GM12878 (cell line): Measurements from ENCODE around the gene MYO1D. TPM values are rescaled to one million over a fixed set of nuclear protein-coding genes. Genes with fewer than 3 reads are reported as not detected.

Experiments used
- ATF3 ChIP-seq: IDR thresholded peaks from 2 replicates; pipeline ENCODE4 v1.6.1; 2011; ENCODE audit warnings: low read depth, mild to moderate bottlenecking, low read length, moderate library complexity, borderline replicate concordance; ENCODE audit errors: extremely low read depth
- CBX3 ChIP-seq: fragments of 200-600 bp; sonication (generic); IDR thresholded peaks from 2 replicates; pipeline ENCODE4 v1.6.1; 2016; ENCODE audit warnings: low read depth, borderline replicate concordance
- CHD4 ChIP-seq: fragments of 200-600 bp; sonication (generic); IDR thresholded peaks from 2 replicates; pipeline ENCODE4 v1.6.1; 2016; ENCODE audit warnings: mild to moderate bottlenecking
- EGR1 ChIP-seq, 2 experiments: IDR thresholded peaks; 1 replicate in 1 of 2; 2 replicates in 1 of 2; pipeline ENCODE4 v1.6.1; 2011 to 2012; ENCODE audit warnings: low read depth in 2 of 2, low read length in 2 of 2, borderline replicate concordance in 1 of 2, mild to moderate bottlenecking in 1 of 2, moderate library complexity in 1 of 2
- MXI1 ChIP-seq: fragments of 150-350 bp; IDR thresholded peaks from 2 replicates; pipeline ENCODE4 v1.6.1; 2011; ENCODE audit warnings: low read depth, mild to moderate bottlenecking, inconsistent platforms, low read length, improper control_type of control experiment
- NFIC ChIP-seq: IDR thresholded peaks from 2 replicates; pipeline ENCODE4 v1.6.1; 2012; ENCODE audit warnings: low read depth, mild to moderate bottlenecking, inconsistent platforms, low read length, moderate library complexity
- PAX8 ChIP-seq: fragments of 450-650 bp; IDR thresholded peaks from 2 replicates; pipeline ENCODE4 v1.6.1; 2017; ENCODE audit warnings: mild to moderate bottlenecking, moderate library complexity
- SIX5 ChIP-seq: IDR thresholded peaks from 2 replicates; pipeline ENCODE4 v1.6.1; 2011; ENCODE audit warnings: mild to moderate bottlenecking, low read depth, low read length, moderate library complexity; ENCODE audit not compliant: severe bottlenecking
- SMAD1 ChIP-seq: fragments of 450-650 bp; IDR thresholded peaks from 2 replicates; pipeline ENCODE4 v1.6.1; 2018; ENCODE audit warnings: mild to moderate bottlenecking, low read depth; ENCODE audit not compliant: partially characterized antibody
- TARDBP ChIP-seq: IDR thresholded peaks from 2 replicates; pipeline ENCODE4 v1.6.1; 2016; ENCODE audit warnings: borderline replicate concordance
- WRNIP1 ChIP-seq: IDR thresholded peaks from 2 replicates; pipeline ENCODE4 v1.6.1; 2011; ENCODE audit warnings: low read depth, low read length, improper control_type of control experiment, borderline replicate concordance
- polyA plus RNA-seq, 11 experiments: library from polyadenylated mRNA; depleted of rRNA in 4 of 11; unstranded in 6 of 11; stranded (reverse) in 5 of 11; fragments of >200 nt; fragmentation: Nextera tagmentation in 4 of 11; fragmentation: Illumina TruSeq in 1 of 11; extraction: Ambion mirVana in 4 of 11; extraction: Trizol in 1 of 11; gene quantifications; 1 replicate in 1 of 11; 2 replicates in 10 of 11; pipeline versions ENCODE4 v1.2.1 to v1.2.3, GENCODE V29; 2011 to 2016; ENCODE audit warnings: inconsistent platforms in 2 of 11, missing spikeins in 2 of 11, low read depth in 1 of 11
- total RNA-seq, 4 experiments: library from RNA; depleted of rRNA in 3 of 4; stranded (reverse); fragments of >200 nt in 3 of 4; fragmentation: Illumina TruSeq in 1 of 4; extraction: Trizol in 1 of 4; gene quantifications; 2 replicates each; pipeline versions ENCODE4 v1.2.1 to v1.2.3, GENCODE V29; 2013 to 2021

Gene MYO1D
- total and polyA plus RNA-seq, 10 of the 15 experiments (the other 5 are each of a cell fraction or from before 2014, with no cell fraction given), result 1.8 to 37.7 (median 25.4) TPM

GRCh38 chr17:32483451-32484019 is 393.4 kb downstream of the MYO1D start (continued):
- no peak for TF ChIP-seq EGR1 (IDR thresholded peaks at IDR 0.05; ENCODE audit: borderline replicate concordance in 1 of 2, low read depth in 2 of 2, low read length in 2 of 2)
- no peak for TF ChIP-seq CHD4
- no peak for TF ChIP-seq CBX3
- TF ChIP-seq SMAD1, result no peak
- TF ChIP-seq NFIC, result no peak
- TF ChIP-seq ATF3, result no peak
- TF ChIP-seq TARDBP, result no peak
- no peak for TF ChIP-seq WRNIP1
- TF ChIP-seq MXI1, result no peak
- TF ChIP-seq SIX5, result no peak
- no peak for TF ChIP-seq PAX8
